Measurements from ENCODE around the gene ARHGAP31.
"Not testable (repeated sequence)": the region's sequence is repeated elsewhere in the genome, so short reads cannot be mapped to it uniquely, and the experiment has no call there.

The ARHGAP31 gene

GRCh38 chr3:119346076-119346496 lies 51.9 kb downstream of the ARHGAP31 start:
- Histone ChIP-seq H3K9me3 (ENCODE audit: control insufficient read depth, low read length) (no peaks in the 10 kb centered on the region), H3K36me3 (ENCODE audit: control insufficient read depth, insufficient read depth, low read length) (no peaks in the 10 kb centered on the region), H3K27me3 (replicated peaks; ENCODE audit: control insufficient read depth, insufficient read depth, low read length, poor library complexity, severe bottlenecking) (no peaks in the 10 kb centered on the region), H3K4me3 (ENCODE audit: insufficient read depth, low read depth, low read length, poor library complexity, severe bottlenecking) (no peak overlapping the region), H3K4me1 (ENCODE audit: control insufficient read depth, insufficient read depth, low read length, poor library complexity, severe bottlenecking) (no peaks in the 10 kb centered on the region), H3K27ac (ENCODE audit: insufficient read depth, low read length, poor library complexity, severe bottlenecking) (no peak overlapping the region)
- DNase-seq, result no peak

- H3K4me1 ChIP-seq (ENCODE audit: control insufficient read depth, insufficient read depth, low read length, poor library complexity, severe bottlenecking), result peaks cover 5% of the 10 kb centered on the region
- no peak for DNase-seq
- H3K27ac ChIP-seq (ENCODE audit: insufficient read depth, low read length, poor library complexity, severe bottlenecking), result no peak overlapping the region
- no peaks in the 10 kb centered on the region for H3K27me3 ChIP-seq (replicated peaks; ENCODE audit: control insufficient read depth, insufficient read depth, low read length, poor library complexity, severe bottlenecking)
- no peak overlapping the region for H3K4me3 ChIP-seq (ENCODE audit: insufficient read depth, low read depth, low read length, poor library complexity, severe bottlenecking)
- H3K36me3 ChIP-seq (ENCODE audit: control insufficient read depth, insufficient read depth, low read length), result no peaks in the 10 kb centered on the region
- H3K9me3 ChIP-seq (ENCODE audit: control insufficient read depth, low read length), result no peaks in the 10 kb centered on the region
These were observed 52.9 kb downstream of the ARHGAP31 start for GRCh38 chr3:119347036-119347435.

GRCh38 chr3:119349354-119350041 lies 55.3 kb downstream of the ARHGAP31 start:
- Histone ChIP-seq H3K36me3 (ENCODE audit: control insufficient read depth, insufficient read depth, low read length) (no peaks in the 10 kb centered on the region), H3K4me1 (ENCODE audit: control insufficient read depth, insufficient read depth, low read length, poor library complexity, severe bottlenecking) (peaks cover 6% of the 10 kb centered on the region), H3K4me3 (ENCODE audit: insufficient read depth, low read depth, low read length, poor library complexity, severe bottlenecking) (no peak overlapping the region), H3K9me3 (ENCODE audit: control insufficient read depth, low read length) (no peaks in the 10 kb centered on the region), H3K27ac (ENCODE audit: insufficient read depth, low read length, poor library complexity, severe bottlenecking) (no peak overlapping the region), H3K27me3 (replicated peaks; ENCODE audit: control insufficient read depth, insufficient read depth, low read length, poor library complexity, severe bottlenecking) (no peaks in the 10 kb centered on the region)
- DNase-seq, result no peak

GRCh38 chr3:119350114-119350513 lies 55.9 kb downstream of the ARHGAP31 start:
- Histone ChIP-seq H3K4me1 (ENCODE audit: control insufficient read depth, insufficient read depth, low read length, poor library complexity, severe bottlenecking) (peaks cover 6% of the 10 kb centered on the region), H3K27me3 (replicated peaks; ENCODE audit: control insufficient read depth, insufficient read depth, low read length, poor library complexity, severe bottlenecking) (no peaks in the 10 kb centered on the region), H3K9me3 (ENCODE audit: control insufficient read depth, low read length) (no peaks in the 10 kb centered on the region), H3K27ac (ENCODE audit: insufficient read depth, low read length, poor library complexity, severe bottlenecking) (no peak overlapping the region), H3K4me3 (ENCODE audit: insufficient read depth, low read depth, low read length, poor library complexity, severe bottlenecking) (no peak overlapping the region), H3K36me3 (ENCODE audit: control insufficient read depth, insufficient read depth, low read length) (no peaks in the 10 kb centered on the region)
- DNase-seq, result no peak

GRCh38 chr3:119351581-119351980 lies 57.4 kb downstream of the ARHGAP31 start:
- no peaks in the 10 kb centered on the region for H3K9me3 ChIP-seq (ENCODE audit: control insufficient read depth, low read length)
- no peaks in the 10 kb centered on the region for H3K36me3 ChIP-seq (ENCODE audit: control insufficient read depth, insufficient read depth, low read length)
- peaks cover 6% of the 10 kb centered on the region for H3K4me1 ChIP-seq (ENCODE audit: control insufficient read depth, insufficient read depth, low read length, poor library complexity, severe bottlenecking)
- no peaks in the 10 kb centered on the region for H3K27me3 ChIP-seq (replicated peaks; ENCODE audit: control insufficient read depth, insufficient read depth, low read length, poor library complexity, severe bottlenecking)
- no peak overlapping the region for H3K4me3 ChIP-seq (ENCODE audit: insufficient read depth, low read depth, low read length, poor library complexity, severe bottlenecking)
- no peak overlapping the region for H3K27ac ChIP-seq (ENCODE audit: insufficient read depth, low read length, poor library complexity, severe bottlenecking)
- no peak for DNase-seq

GRCh38 chr3:119352034-119352609 lies 57.9 kb downstream of the ARHGAP31 start:
- Histone ChIP-seq H3K4me1 (ENCODE audit: control insufficient read depth, insufficient read depth, low read length, poor library complexity, severe bottlenecking) (peaks cover 6% of the 10 kb centered on the region), H3K4me3 (ENCODE audit: insufficient read depth, low read depth, low read length, poor library complexity, severe bottlenecking) (no peak overlapping the region), H3K27ac (ENCODE audit: insufficient read depth, low read length, poor library complexity, severe bottlenecking) (no peak overlapping the region), H3K9me3 (ENCODE audit: control insufficient read depth, low read length) (no peaks in the 10 kb centered on the region), H3K27me3 (replicated peaks; ENCODE audit: control insufficient read depth, insufficient read depth, low read length, poor library complexity, severe bottlenecking) (no peaks in the 10 kb centered on the region), H3K36me3 (ENCODE audit: control insufficient read depth, insufficient read depth, low read length) (no peaks in the 10 kb centered on the region)
- peak in 1 of 3 donors; percentile 13 for DNase-seq

GRCh38 chr3:119352863-119353527 lies 58.8 kb downstream of the ARHGAP31 start:
- H3K36me3 ChIP-seq (ENCODE audit: control insufficient read depth, insufficient read depth, low read length), result no peaks in the 10 kb centered on the region
- no peaks in the 10 kb centered on the region for H3K9me3 ChIP-seq (ENCODE audit: control insufficient read depth, low read length)
- no peak for DNase-seq
- H3K27me3 ChIP-seq (replicated peaks; ENCODE audit: control insufficient read depth, insufficient read depth, low read length, poor library complexity, severe bottlenecking), result no peaks in the 10 kb centered on the region
- no peak overlapping the region for H3K4me3 ChIP-seq (ENCODE audit: insufficient read depth, low read depth, low read length, poor library complexity, severe bottlenecking)
- H3K27ac ChIP-seq (ENCODE audit: insufficient read depth, low read length, poor library complexity, severe bottlenecking), result no peak overlapping the region
- peaks cover 6% of the 10 kb centered on the region for H3K4me1 ChIP-seq (ENCODE audit: control insufficient read depth, insufficient read depth, low read length, poor library complexity, severe bottlenecking)

- not testable (repeated sequence) for H3K27ac ChIP-seq (ENCODE audit: insufficient read depth, low read length, poor library complexity, severe bottlenecking); H3K27me3 ChIP-seq (replicated peaks; ENCODE audit: control insufficient read depth, insufficient read depth, low read length, poor library complexity, severe bottlenecking); H3K4me1 ChIP-seq (ENCODE audit: control insufficient read depth, insufficient read depth, low read length, poor library complexity, severe bottlenecking); H3K4me3 ChIP-seq (ENCODE audit: insufficient read depth, low read depth, low read length, poor library complexity, severe bottlenecking); H3K36me3 ChIP-seq (ENCODE audit: control insufficient read depth, insufficient read depth, low read length); DNase-seq; H3K9me3 ChIP-seq (ENCODE audit: control insufficient read depth, low read length)
These were observed 61.4 kb downstream of the ARHGAP31 start for GRCh38 chr3:119355608-119356007.

GRCh38 chr3:119356646-119357045 lies 62.5 kb downstream of the ARHGAP31 start:
- H3K9me3 ChIP-seq (ENCODE audit: control insufficient read depth, low read length), result no peaks in the 10 kb centered on the region
- no peaks in the 10 kb centered on the region for H3K27me3 ChIP-seq (replicated peaks; ENCODE audit: control insufficient read depth, insufficient read depth, low read length, poor library complexity, severe bottlenecking)
- H3K4me3 ChIP-seq (ENCODE audit: insufficient read depth, low read depth, low read length, poor library complexity, severe bottlenecking), result no peak overlapping the region
- peaks cover 5% of the 10 kb centered on the region for H3K4me1 ChIP-seq (ENCODE audit: control insufficient read depth, insufficient read depth, low read length, poor library complexity, severe bottlenecking)
- DNase-seq, result no peak
- no peak overlapping the region for H3K27ac ChIP-seq (ENCODE audit: insufficient read depth, low read length, poor library complexity, severe bottlenecking)
- no peaks in the 10 kb centered on the region for H3K36me3 ChIP-seq (ENCODE audit: control insufficient read depth, insufficient read depth, low read length)

GRCh38 chr3:119357190-119357589 lies 63.0 kb downstream of the ARHGAP31 start:
- H3K9me3 ChIP-seq (ENCODE audit: control insufficient read depth, low read length), result no peaks in the 10 kb centered on the region
- no peak overlapping the region for H3K4me3 ChIP-seq (ENCODE audit: insufficient read depth, low read depth, low read length, poor library complexity, severe bottlenecking)

More at GRCh38 chr3:119357190-119357589, 63.0 kb downstream of the ARHGAP31 start:
- Histone ChIP-seq H3K36me3 (ENCODE audit: control insufficient read depth, insufficient read depth, low read length) (no peaks in the 10 kb centered on the region), H3K4me1 (ENCODE audit: control insufficient read depth, insufficient read depth, low read length, poor library complexity, severe bottlenecking) (no peaks in the 10 kb centered on the region), H3K27ac (ENCODE audit: insufficient read depth, low read length, poor library complexity, severe bottlenecking) (no peak overlapping the region), H3K27me3 (replicated peaks; ENCODE audit: control insufficient read depth, insufficient read depth, low read length, poor library complexity, severe bottlenecking) (no peaks in the 10 kb centered on the region)
- no peak for DNase-seq
